ENCODE data around the gene KRTAP10-6. TPM values are rescaled to one million over a fixed set of nuclear protein-coding genes. Genes with fewer than 3 reads are reported as not detected.

Gene KRTAP10-6
- total and polyA plus RNA-seq, 2 of the 8 experiments (the other 6 are each of a cell fraction or from before 2014, with no cell fraction given) = 0.12 TPM; not detected in 1

GRCh38 chr21:44609193-44609592 is 16.9 kb upstream of the KRTAP10-6 start:
- Histone ChIP-seq H4K5ac (ENCODE audit: insufficient read length, low read depth, low read length) (no peak overlapping the region), H3K23me2 (ENCODE audit: low read depth, low read length) (no peaks in the 10 kb centered on the region), H4K91ac (replicated peaks; ENCODE audit: insufficient read length, low read length) (no peak overlapping the region), H2AFZ (ENCODE audit: low read length) (no peak overlapping the region), H3K27ac (ENCODE audit: low read depth, low read length) (no peak overlapping the region), H3K4ac (replicated peaks; ENCODE audit: insufficient read length, low read depth, low read length) (no peak overlapping the region), H3K14ac (ENCODE audit: insufficient read length) (no peak overlapping the region), H4K8ac (ENCODE audit: extremely low read depth, insufficient read depth, low read length) (no peak overlapping the region), H2BK20ac (ENCODE audit: low read length) (no peak overlapping the region), H2BK5ac (ENCODE audit: low read depth, low read length) (no peak overlapping the region), H2AK5ac (ENCODE audit: low read depth, low read length) (no peak overlapping the region), H3K36me3 (ENCODE audit: control insufficient read depth in 2 of 4, insufficient read depth in 4 of 4, low read length in 3 of 4) (no peaks in the 10 kb centered on the region; a peak in 1 of 8 replicates), H3K23ac (ENCODE audit: insufficient read length) (no peak overlapping the region), H3K9ac (replicated peaks in 1 of 4; ENCODE audit: extremely low read depth in 1 of 4, low read depth in 3 of 4, low read length in 3 of 4) (no peak overlapping the region), H3K4me3 (ENCODE audit: extremely low read depth in 1 of 4, insufficient read depth in 2 of 4, low read depth in 3 of 4, low read length in 4 of 4) (no peak overlapping the region), H3K27me3 (replicated peaks in 1 of 4; ENCODE audit: control insufficient read depth in 3 of 4, extremely low read depth in 1 of 4, insufficient read depth in 3 of 4, low read length in 3 of 4) (no peaks in the 10 kb centered on the region), H3K56ac (replicated peaks; ENCODE audit: insufficient read length, low read depth, low read length) (no peak overlapping the region), H3K79me2 (ENCODE audit: control insufficient read depth in 1 of 2, insufficient read depth in 2 of 2, low read length in 2 of 2) (no peaks in the 10 kb centered on the region), H2BK15ac (ENCODE audit: low read length) (no peak overlapping the region), H3K4me2 (ENCODE audit: insufficient read depth in 1 of 2, low read depth in 2 of 2, low read length in 2 of 2) (no peak overlapping the region), H2BK12ac (ENCODE audit: low read depth, low read length) (no peak overlapping the region), H2BK120ac (replicated peaks; ENCODE audit: low read depth, low read length) (no peak overlapping the region), H3K18ac (ENCODE audit: extremely low read depth, low read length) (no peak overlapping the region), H3K4me1 (replicated peaks in 1 of 4; ENCODE audit: control insufficient read depth in 3 of 4, insufficient read depth in 4 of 4, low read length in 3 of 4) (0 out of 7 replicates have a peak, but pooled peaks cover 0 to 2% (median 0%) of the 10 kb centered on the region in 4 experiments), H3K79me1 (ENCODE audit: low read depth, low read length) (no peaks in the 10 kb centered on the region), H4K20me1 (replicated peaks in 1 of 2; ENCODE audit: control insufficient read depth in 1 of 2, insufficient read depth in 2 of 2, low read length in 2 of 2) (peaks cover 0 to 1% of the 10 kb centered on the region in 2 experiments), H3K9me3 (ENCODE audit: insufficient read depth in 2 of 2, low read depth in 1 of 2, low read length in 1 of 2) (peaks cover 22 to 24% of the 10 kb centered on the region in 2 experiments)
- ChIA-PET POLR2A (ENCODE audit: partially characterized antibody) (no interaction called here), CTCF (ENCODE audit: partially characterized antibody) (interaction anchor here (1.1 to 2.1 kb wide), 3 partner anchors 9 to 41 kb away, joined by 3 to 4 read pairs (median 3); no protein-coding TSS in a partner anchor)
- DNase-seq (ENCODE audit: low read depth in 1 of 2, low spot score in 2 of 2) = no peak
- no peak for FAIRE-seq
- no peak for TF ChIP-seq POLR2A (IDR thresholded peaks at IDR 0.05; ENCODE audit: control extremely low read depth in 1 of 2, low read depth in 2 of 2, low read length in 2 of 2)
- TF ChIP-seq USF2 (IDR thresholded peaks at IDR 0.05; ENCODE audit: low read length) = no peak
- no peak for TF ChIP-seq CTCF (IDR thresholded peaks at IDR 0.05; ENCODE audit: control extremely low read depth in 1 of 3, insufficient read depth in 1 of 3, low read depth in 1 of 3, low read length in 3 of 3)
- no peak for TF ChIP-seq SIX5 (IDR thresholded peaks at IDR 0.05; ENCODE audit: low read depth, low read length)
- no peak for TF ChIP-seq NANOG (IDR thresholded peaks at IDR 0.05; ENCODE audit: insufficient read depth, low read depth, low read length, poor library complexity, severe bottlenecking)
- TF ChIP-seq POU5F1 (IDR thresholded peaks at IDR 0.05; ENCODE audit: low read depth, low read length) = no peak
- TF ChIP-seq CHD1 (IDR thresholded peaks at IDR 0.05; ENCODE audit: low read depth, low read length) = no peak
- TF ChIP-seq CTBP2 (IDR thresholded peaks at IDR 0.05; ENCODE audit: borderline replicate concordance, insufficient read depth, insufficient read length, low read length) = no peak
- TF ChIP-seq SP2 (IDR thresholded peaks at IDR 0.05; ENCODE audit: low read length) = no peak
- no peak for TF ChIP-seq BCL11A (IDR thresholded peaks at IDR 0.05; ENCODE audit: low read depth in 2 of 2, low read length in 2 of 2)
- TF ChIP-seq TAF7 (optimal IDR thresholded peaks at IDR 0.05; ENCODE audit: borderline replicate concordance, low read depth, low read length) = no peak
- TF ChIP-seq TBP (IDR thresholded peaks at IDR 0.05; ENCODE audit: low read depth, low read length) = no peak
